ENCODE results near the gene VPS13A. TPM values are rescaled to one million over a fixed set of nuclear protein-coding genes. Genes with fewer than 3 reads are reported as not detected.

VPS13A gene
- total and polyA plus RNA-seq, 2 of the 13 experiments (the other 11 are each of a cell fraction or from before 2014, with no cell fraction given): 20.4 to 20.7 TPM

DNA sequence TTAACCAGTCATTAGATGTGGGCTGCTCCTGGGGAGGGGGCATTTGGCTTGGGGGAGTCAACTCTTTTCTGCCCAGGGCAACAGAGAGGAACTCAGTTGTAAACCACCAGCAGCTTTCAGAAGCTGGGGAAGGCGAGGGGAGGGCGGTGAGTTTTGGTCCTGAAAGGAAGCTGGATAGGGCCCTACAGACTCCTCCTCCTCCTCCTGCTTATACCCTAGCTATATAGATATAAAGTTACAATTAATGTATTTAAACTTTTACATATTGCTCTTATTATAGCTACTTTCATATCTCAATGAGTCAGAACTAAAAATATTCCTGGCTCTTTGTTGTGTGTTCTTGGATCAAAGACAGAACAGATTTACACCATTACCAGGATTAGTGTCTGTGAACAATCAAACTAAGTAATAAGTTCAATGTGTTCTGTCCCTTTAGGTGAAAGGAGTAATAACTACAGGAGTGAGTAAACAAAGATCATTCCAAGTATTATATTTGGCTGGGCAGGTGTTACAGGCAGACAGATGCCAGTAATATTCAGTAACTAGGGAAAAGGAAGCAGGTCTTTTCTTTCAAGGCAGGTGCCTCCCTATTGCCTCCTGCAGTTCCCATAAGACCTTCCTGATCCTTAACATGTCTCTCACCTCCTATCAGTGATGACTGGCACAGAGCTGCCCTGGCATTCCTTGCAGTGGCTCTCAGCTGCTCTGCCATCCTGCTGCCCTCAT lies 20.5 kb upstream of the VPS13A start (continued):
- TF ChIP-seq, protein P1, sequence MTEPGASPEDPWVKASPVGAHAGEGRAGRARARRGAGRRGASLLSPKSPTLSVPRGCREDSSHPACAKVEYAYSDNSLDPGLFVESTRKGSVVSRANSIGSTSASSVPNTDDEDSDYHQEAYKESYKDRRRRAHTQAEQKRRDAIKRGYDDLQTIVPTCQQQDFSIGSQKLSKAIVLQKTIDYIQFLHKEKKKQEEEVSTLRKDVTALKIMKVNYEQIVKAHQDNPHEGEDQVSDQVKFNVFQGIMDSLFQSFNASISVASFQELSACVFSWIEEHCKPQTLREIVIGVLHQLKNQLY (CRISPR knock-in tag; IDR thresholded peaks at IDR 0.05): no peak
- TF ChIP-seq, protein P2, sequence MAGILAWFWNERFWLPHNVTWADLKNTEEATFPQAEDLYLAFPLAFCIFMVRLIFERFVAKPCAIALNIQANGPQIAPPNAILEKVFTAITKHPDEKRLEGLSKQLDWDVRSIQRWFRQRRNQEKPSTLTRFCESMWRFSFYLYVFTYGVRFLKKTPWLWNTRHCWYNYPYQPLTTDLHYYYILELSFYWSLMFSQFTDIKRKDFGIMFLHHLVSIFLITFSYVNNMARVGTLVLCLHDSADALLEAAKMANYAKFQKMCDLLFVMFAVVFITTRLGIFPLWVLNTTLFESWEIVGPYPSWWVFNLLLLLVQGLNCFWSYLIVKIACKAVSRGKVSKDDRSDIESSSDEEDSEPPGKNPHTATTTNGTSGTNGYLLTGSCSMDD (CRISPR knock-in tag; IDR thresholded peaks at IDR 0.05): no peak
- no peak for TF ChIP-seq PITX1 (CRISPR knock-in tag; IDR thresholded peaks at IDR 0.05)

- ChIA-PET POLR2A (no interaction called here), CTCF (ENCODE audit: low intra/inter-chr PET ratio, low total read pairs) (no interaction called here)
- Histone ChIP-seq H3K9ac (ENCODE audit: insufficient read depth, low read depth, low read length) (no peak overlapping the region), H3K9me3 (ENCODE audit: low read length) (no peaks in the 10 kb centered on the region), H3K79me2 (ENCODE audit: insufficient read depth, low read length) (no peaks in the 10 kb centered on the region), H2AFZ (ENCODE audit: low read length) (no peak overlapping the region), H3K27ac (ENCODE audit: extremely low read length, insufficient read depth, low read length) (no peak overlapping the region), H4K20me1 (ENCODE audit: insufficient read depth, low read length) (no peaks in the 10 kb centered on the region), H3K4me3 (replicated peaks in 1 of 3; ENCODE audit: insufficient read depth in 1 of 3, low read depth in 2 of 3, low read length in 3 of 3) (no peak overlapping the region), H3K36me3 (replicated peaks in 1 of 2; ENCODE audit: control insufficient read depth in 1 of 2, insufficient read depth in 2 of 2, low read length in 2 of 2) (no peaks in the 10 kb centered on the region), H3K4me2 (ENCODE audit: low read depth, low read length) (no peak overlapping the region), H3K4me1 (ENCODE audit: insufficient read depth, low read length) (no peaks in the 10 kb centered on the region), H3K27me3 (ENCODE audit: control insufficient read depth in 1 of 2, insufficient read depth in 2 of 2, low read length in 2 of 2) (no peaks in the 10 kb centered on the region)
- intact Hi-C loops (cut with micrococcal nuclease; ENCODE audit: unreplicated experiment): no loop called here
- TF ChIP-seq MAFF (IDR thresholded peaks at IDR 0.05; ENCODE audit: low read depth, low read length) (peak; percentile 17; the same call in 1 of the 2 replicates), KDM2A (CRISPR knock-in tag; IDR thresholded peaks at IDR 0.05; ENCODE audit: borderline replicate concordance, low read depth) (no peak), MAFK (conservative IDR thresholded peaks at IDR 0.05 in 1 of 2, IDR thresholded peaks at IDR 0.05 in 1 of 2; ENCODE audit: low read length in 2 of 2) (peak in 1 of 2 experiments; percentile 35; a peak in 1 of 4 replicates)
- no peak for FAIRE-seq
- WGBS (ENCODE audit: low lambda C conversion rate): 13% methylated on average over 6 of the region's 6 CpGs
- no peak for ATAC-seq
- in situ Hi-C loops (cut with HindIII; ENCODE audit: extremely low pct_ligation_motif_present, low pct_unique_long_range_greater_than_20kb): loop anchor here (25.0 kb wide), 1 partner anchor 347 kb away; no protein-coding TSS in a partner anchor
- BruUV-seq (replicated peaks): no TSS peak
- no peak for DNase-seq (ENCODE audit: low spot score)
Observed at GRCh38 chr9:77158772-77159513, 18.4 kb upstream of the VPS13A start.

All from HepG2 (cell line).